Measurements from ENCODE around the gene B3GNT2.

DNA sequence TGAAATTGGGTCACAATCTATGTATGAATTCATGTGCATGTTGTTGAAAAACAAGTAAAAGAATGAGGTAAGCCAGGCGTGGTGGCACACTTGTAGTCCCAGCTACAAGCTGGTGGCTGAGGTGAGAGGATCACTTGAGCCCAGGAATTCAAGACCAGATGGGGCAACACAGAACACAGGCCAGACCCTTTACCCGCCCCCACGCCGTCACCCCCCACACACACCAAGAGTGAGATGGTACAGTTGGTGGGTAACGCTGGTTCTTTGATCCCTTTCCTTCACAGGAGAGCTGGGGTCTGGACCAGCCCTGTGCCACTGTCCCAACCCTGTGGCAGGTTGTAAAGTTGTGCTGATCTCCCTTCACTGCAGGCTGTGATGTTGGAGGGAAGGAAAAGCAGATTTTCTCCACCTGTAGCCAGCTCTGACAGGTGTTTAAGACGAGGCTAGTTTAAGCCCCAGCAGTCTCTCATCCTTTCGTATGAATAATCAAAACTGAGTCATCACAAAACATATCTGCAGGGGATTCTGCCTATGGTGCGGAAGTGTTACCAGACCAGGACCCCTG lies 13.6 kb downstream of the B3GNT2 start:
- TF ChIP-seq, protein P1, sequence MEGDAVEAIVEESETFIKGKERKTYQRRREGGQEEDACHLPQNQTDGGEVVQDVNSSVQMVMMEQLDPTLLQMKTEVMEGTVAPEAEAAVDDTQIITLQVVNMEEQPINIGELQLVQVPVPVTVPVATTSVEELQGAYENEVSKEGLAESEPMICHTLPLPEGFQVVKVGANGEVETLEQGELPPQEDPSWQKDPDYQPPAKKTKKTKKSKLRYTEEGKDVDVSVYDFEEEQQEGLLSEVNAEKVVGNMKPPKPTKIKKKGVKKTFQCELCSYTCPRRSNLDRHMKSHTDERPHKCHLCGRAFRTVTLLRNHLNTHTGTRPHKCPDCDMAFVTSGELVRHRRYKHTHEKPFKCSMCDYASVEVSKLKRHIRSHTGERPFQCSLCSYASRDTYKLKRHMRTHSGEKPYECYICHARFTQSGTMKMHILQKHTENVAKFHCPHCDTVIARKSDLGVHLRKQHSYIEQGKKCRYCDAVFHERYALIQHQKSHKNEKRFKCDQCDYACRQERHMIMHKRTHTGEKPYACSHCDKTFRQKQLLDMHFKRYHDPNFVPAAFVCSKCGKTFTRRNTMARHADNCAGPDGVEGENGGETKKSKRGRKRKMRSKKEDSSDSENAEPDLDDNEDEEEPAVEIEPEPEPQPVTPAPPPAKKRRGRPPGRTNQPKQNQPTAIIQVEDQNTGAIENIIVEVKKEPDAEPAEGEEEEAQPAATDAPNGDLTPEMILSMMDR (IDR thresholded peaks at IDR 0.05), result no peak
- TF ChIP-seq PBX3 (IDR thresholded peaks at IDR 0.05) (no peak), YY1 (IDR thresholded peaks at IDR 0.05; ENCODE audit: low read depth) (no peak)
